OCI-LY3 (cell line): ENCODE data around the gene ARMC3.

Source experiments
- H2AFZ ChIP-seq: fragments of 200-600, 300-600 bp; shearing (Covaris generic); 2 replicates; pipeline ENCODE4 v1.6.0; 2014; ENCODE audit warnings: antibody characterized with exemption, low read depth, low read length
- H3K27ac ChIP-seq: fragments of 200-600, 300-600 bp; sonication (generic); 2 replicates; pipeline ENCODE4 v1.5.1; 2014; ENCODE audit warnings: mild to moderate bottlenecking, low read length, moderate library complexity, mixed read lengths
- H3K27me3 ChIP-seq: fragments of 200-600, 300-600 bp; sonication (generic); 2 replicates; pipeline ENCODE4 v1.6.1; 2014; ENCODE audit warnings: low read depth, low read length, mixed read lengths
- H3K36me3 ChIP-seq: fragments of 200-600, 300-600 bp; sonication (generic); replicated peaks from 2 replicates; pipeline ENCODE3; 2014; ENCODE audit warnings: low read depth, low read length, mixed read lengths
- H3K4me1 ChIP-seq: fragments of 300-600, 200-600 bp; sonication (generic); 2 replicates; pipeline ENCODE4 v1.6.1; 2014; ENCODE audit warnings: low read length, mixed read lengths
- H3K4me2 ChIP-seq: fragments of 200-600, 300-600 bp; sonication (generic); 2 replicates; pipeline ENCODE4 v1.6.1; 2014; ENCODE audit warnings: low read length, mixed read lengths
- H3K4me3 ChIP-seq: fragments of 300-600, 200-600 bp; sonication (generic); 2 replicates; pipeline ENCODE4 v1.5.1; 2014; ENCODE audit warnings: antibody characterized with exemption, mild to moderate bottlenecking, low read length, moderate library complexity
- H3K79me2 ChIP-seq: fragments of 300-600, 200-600 bp; shearing (Covaris generic); 2 replicates; pipeline ENCODE4 v1.6.1; 2014; ENCODE audit warnings: mild to moderate bottlenecking, low read length, mixed read lengths
- H3K9ac ChIP-seq: fragments of 300-600, 200-600 bp; shearing (Covaris generic); 2 replicates; pipeline ENCODE4 v1.6.0; 2014; ENCODE audit warnings: mild to moderate bottlenecking, low read length, moderate library complexity
- H3K9me3 ChIP-seq: fragments of 200-600, 300-600 bp; shearing (Covaris generic); 2 replicates; pipeline ENCODE4 v1.6.1; 2014; ENCODE audit warnings: low read length, mixed read lengths; ENCODE audit not compliant: insufficient read depth
- H4K20me1 ChIP-seq: fragments of 200-600, 300-600 bp; sonication (generic); 2 replicates; pipeline ENCODE4 v1.6.1; 2016; ENCODE audit warnings: low read length, mixed read lengths; ENCODE audit not compliant: insufficient read depth
- CTCF ChIP-seq: fragments of 200-600, 300-600 bp; sonication (generic); IDR thresholded peaks from 2 replicates; pipeline ENCODE4 v1.5.1; 2014; ENCODE audit warnings: antibody characterized with exemption, low read length, low read depth
- EZH2phosphoT487 ChIP-seq: fragments of 200-600 bp; shearing (Covaris generic); IDR thresholded peaks from 2 replicates; pipeline ENCODE4 v1.6.1; 2018; ENCODE audit warnings: antibody characterized with exemption, mixed run types, low read depth

The ARMC3 gene

GRCh38 chr10:23079700-23080099, 151.8 kb downstream of the ARMC3 start:
- Histone ChIP-seq H3K4me3 (no peak overlapping the region), H3K9ac (no peak overlapping the region), H3K36me3 (no peaks in the 10 kb centered on the region), H3K4me1 (peaks cover 4% of the 10 kb centered on the region; the same call in 1 of the 2 replicates), H3K27me3 (peaks cover 24% of the 10 kb centered on the region), H3K27ac (no peak overlapping the region), H3K4me2 (no peak overlapping the region), H4K20me1 (no peaks in the 10 kb centered on the region), H3K9me3 (no peaks in the 10 kb centered on the region), H2AFZ (no peak overlapping the region), H3K79me2 (no peaks in the 10 kb centered on the region)
- no peak for TF ChIP-seq EZH2phosphoT487
- no peak for TF ChIP-seq CTCF

GRCh38 chr10:23080262-23080661, 152.4 kb downstream of the ARMC3 start:
- Histone ChIP-seq H4K20me1 (no peaks in the 10 kb centered on the region), H3K4me3 (no peak overlapping the region), H3K79me2 (no peaks in the 10 kb centered on the region), H3K9ac (no peak overlapping the region), H3K4me1 (peaks cover 4% of the 10 kb centered on the region; the same call in 1 of the 2 replicates), H3K27ac (no peak overlapping the region), H3K9me3 (no peaks in the 10 kb centered on the region), H3K4me2 (no peak overlapping the region), H2AFZ (no peak overlapping the region), H3K27me3 (peaks cover 24% of the 10 kb centered on the region), H3K36me3 (no peaks in the 10 kb centered on the region)
- TF ChIP-seq EZH2phosphoT487 (no peak), CTCF (no peak)

- Histone ChIP-seq H3K4me3 (no peak overlapping the region), H3K9ac (no peak overlapping the region), H2AFZ (no peak overlapping the region), H3K27me3 (peaks cover 24% of the 10 kb centered on the region), H3K4me1 (peaks cover 4% of the 10 kb centered on the region; the same call in 1 of the 2 replicates), H4K20me1 (no peaks in the 10 kb centered on the region), H3K9me3 (no peaks in the 10 kb centered on the region), H3K27ac (no peak overlapping the region), H3K79me2 (no peaks in the 10 kb centered on the region), H3K36me3 (no peaks in the 10 kb centered on the region), H3K4me2 (peak overlapping the region; percentile 28; the same call in 1 of the 2 replicates)
- no peak for TF ChIP-seq CTCF
- no peak for TF ChIP-seq EZH2phosphoT487
These were observed 153.4 kb downstream of the ARMC3 start for GRCh38 chr10:23081221-23081750.

GRCh38 chr10:23081891-23082290, 154.0 kb downstream of the ARMC3 start:
- Histone ChIP-seq H4K20me1 (no peaks in the 10 kb centered on the region), H2AFZ (no peak overlapping the region), H3K4me3 (no peak overlapping the region), H3K79me2 (no peaks in the 10 kb centered on the region), H3K4me2 (no peak overlapping the region), H3K4me1 (peaks cover 4% of the 10 kb centered on the region; the same call in 1 of the 2 replicates), H3K36me3 (no peaks in the 10 kb centered on the region), H3K9me3 (no peaks in the 10 kb centered on the region), H3K27ac (no peak overlapping the region), H3K27me3 (peaks cover 24% of the 10 kb centered on the region), H3K9ac (no peak overlapping the region)
- TF ChIP-seq EZH2phosphoT487 (no peak), CTCF (peak; percentile 42)
